ENCODE results near the gene SNED1. TPM values are rescaled to one million over a fixed set of nuclear protein-coding genes. Genes with fewer than 3 reads are reported as not detected.

SNED1 gene
- total RNA-seq, 2 donors from 2014 or later = 42.0 to 72.1 TPM

GRCh38 chr2:241061275-241061674 lies 62.9 kb downstream of the SNED1 start:
- H3K4me3 Mint-ChIP-seq = no peak overlapping the region
- no peaks in the 10 kb centered on the region for H3K36me3 Mint-ChIP-seq (ENCODE audit: low read depth)
- DNase-seq = no peak
- no peak for ATAC-seq
- no peaks in the 10 kb centered on the region for H3K27me3 Mint-ChIP-seq
- H3K4me1 Mint-ChIP-seq = peaks cover 12% of the 10 kb centered on the region
- no peak overlapping the region for H3K27ac Mint-ChIP-seq
- H3K9me3 ChIP-seq (ENCODE audit: control insufficient read depth, low read length, poor library complexity, severe bottlenecking) = no peaks in the 10 kb centered on the region

- peaks cover 11% of the 10 kb centered on the region for H3K4me1 Mint-ChIP-seq
- no peaks in the 10 kb centered on the region for H3K9me3 ChIP-seq (ENCODE audit: control insufficient read depth, low read length, poor library complexity, severe bottlenecking)
- no peak overlapping the region for H3K4me3 Mint-ChIP-seq
- ATAC-seq (no peak), DNase-seq (no peak)
- no peaks in the 10 kb centered on the region for H3K36me3 Mint-ChIP-seq (ENCODE audit: low read depth)
- H3K27me3 Mint-ChIP-seq = no peaks in the 10 kb centered on the region
- no peak overlapping the region for H3K27ac Mint-ChIP-seq
Measured at GRCh38 chr2:241062389-241063092, 64.1 kb downstream of the SNED1 start.

- Mint-ChIP-seq H3K27ac (no peak overlapping the region), H3K4me1 (peaks cover 8% of the 10 kb centered on the region), H3K36me3 (ENCODE audit: low read depth) (no peaks in the 10 kb centered on the region), H3K4me3 (no peak overlapping the region), H3K27me3 (no peaks in the 10 kb centered on the region)
- DNase-seq (no peak), ATAC-seq (no peak)
- H3K9me3 ChIP-seq (ENCODE audit: control insufficient read depth, low read length, poor library complexity, severe bottlenecking) = no peaks in the 10 kb centered on the region
Measured at GRCh38 chr2:241063093-241063551, 64.7 kb downstream of the SNED1 start.

GRCh38 chr2:241063587-241063986 lies 65.2 kb downstream of the SNED1 start:
- no peak overlapping the region for H3K27ac Mint-ChIP-seq
- H3K4me1 Mint-ChIP-seq = peaks cover 8% of the 10 kb centered on the region
- no peaks in the 10 kb centered on the region for H3K27me3 Mint-ChIP-seq
- no peaks in the 10 kb centered on the region for H3K36me3 Mint-ChIP-seq (ENCODE audit: low read depth)
- DNase-seq (no peak), ATAC-seq (peak; percentile 24)
- H3K4me3 Mint-ChIP-seq = peak overlapping the region; percentile 72
- H3K9me3 ChIP-seq (ENCODE audit: control insufficient read depth, low read length, poor library complexity, severe bottlenecking) = no peaks in the 10 kb centered on the region

- Mint-ChIP-seq H3K27ac (peak overlapping the region; percentile 39), H3K4me1 (peaks cover 9% of the 10 kb centered on the region), H3K36me3 (ENCODE audit: low read depth) (no peaks in the 10 kb centered on the region), H3K4me3 (peak overlapping the region; percentile 72), H3K27me3 (no peaks in the 10 kb centered on the region)
- H3K9me3 ChIP-seq (ENCODE audit: control insufficient read depth, low read length, poor library complexity, severe bottlenecking) = no peaks in the 10 kb centered on the region
- ATAC-seq (peak; percentile 82), DNase-seq (peak in 2 of 3 donors; percentile 30 to 52)
Measured at GRCh38 chr2:241064008-241064801, 65.8 kb downstream of the SNED1 start.

GRCh38 chr2:241064802-241065354 lies 66.5 kb downstream of the SNED1 start:
- no peak overlapping the region for H3K27ac Mint-ChIP-seq
- no peaks in the 10 kb centered on the region for H3K9me3 ChIP-seq (ENCODE audit: control insufficient read depth, low read length, poor library complexity, severe bottlenecking)
- H3K4me3 Mint-ChIP-seq = no peak overlapping the region
- no peaks in the 10 kb centered on the region for H3K27me3 Mint-ChIP-seq
- no peaks in the 10 kb centered on the region for H3K36me3 Mint-ChIP-seq (ENCODE audit: low read depth)
- no peak for DNase-seq
- ATAC-seq = no peak
- H3K4me1 Mint-ChIP-seq = peaks cover 9% of the 10 kb centered on the region

- Mint-ChIP-seq H3K4me1 (peaks cover 9% of the 10 kb centered on the region), H3K27me3 (no peaks in the 10 kb centered on the region), H3K27ac (no peak overlapping the region), H3K4me3 (no peak overlapping the region), H3K36me3 (ENCODE audit: low read depth) (no peaks in the 10 kb centered on the region)
- H3K9me3 ChIP-seq (ENCODE audit: control insufficient read depth, low read length, poor library complexity, severe bottlenecking) = no peaks in the 10 kb centered on the region
- DNase-seq (no peak), ATAC-seq (no peak)
Measured at GRCh38 chr2:241065355-241065803, 67.0 kb downstream of the SNED1 start.

- no peak for DNase-seq
- H3K4me1 Mint-ChIP-seq = peaks cover 9% of the 10 kb centered on the region
- no peaks in the 10 kb centered on the region for H3K9me3 ChIP-seq (ENCODE audit: control insufficient read depth, low read length, poor library complexity, severe bottlenecking)
- no peak overlapping the region for H3K27ac Mint-ChIP-seq
- no peaks in the 10 kb centered on the region for H3K27me3 Mint-ChIP-seq
- no peak for ATAC-seq
- no peaks in the 10 kb centered on the region for H3K36me3 Mint-ChIP-seq (ENCODE audit: low read depth)
- no peak overlapping the region for H3K4me3 Mint-ChIP-seq
Measured at GRCh38 chr2:241066171-241066892, 67.9 kb downstream of the SNED1 start.

GRCh38 chr2:241066893-241067341 lies 68.5 kb downstream of the SNED1 start:
- Mint-ChIP-seq H3K27ac (no peak overlapping the region), H3K27me3 (no peaks in the 10 kb centered on the region), H3K4me1 (peaks cover 9% of the 10 kb centered on the region), H3K36me3 (ENCODE audit: low read depth) (no peaks in the 10 kb centered on the region), H3K4me3 (no peak overlapping the region)
- no peaks in the 10 kb centered on the region for H3K9me3 ChIP-seq (ENCODE audit: control insufficient read depth, low read length, poor library complexity, severe bottlenecking)
- ATAC-seq (no peak), DNase-seq (no peak)

GRCh38 chr2:241067501-241068135 lies 69.2 kb downstream of the SNED1 start:
- Mint-ChIP-seq H3K4me1 (peaks cover 13% of the 10 kb centered on the region), H3K27me3 (no peaks in the 10 kb centered on the region), H3K4me3 (no peak overlapping the region), H3K36me3 (ENCODE audit: low read depth) (no peaks in the 10 kb centered on the region), H3K27ac (no peak overlapping the region)
- H3K9me3 ChIP-seq (ENCODE audit: control insufficient read depth, low read length, poor library complexity, severe bottlenecking) = no peaks in the 10 kb centered on the region
- ATAC-seq (no peak), DNase-seq (no peak)

- Mint-ChIP-seq H3K36me3 (ENCODE audit: low read depth) (no peaks in the 10 kb centered on the region), H3K27me3 (no peaks in the 10 kb centered on the region), H3K4me3 (no peak overlapping the region), H3K27ac (no peak overlapping the region), H3K4me1 (peaks cover 14% of the 10 kb centered on the region)
- no peak for DNase-seq
- no peaks in the 10 kb centered on the region for H3K9me3 ChIP-seq (ENCODE audit: control insufficient read depth, low read length, poor library complexity, severe bottlenecking)
- ATAC-seq = no peak
Measured at GRCh38 chr2:241068136-241068941, 69.9 kb downstream of the SNED1 start.
